Femur (tissue), 1 donor: Measurements from ENCODE around the gene NDUFAF2.
"Not testable (repeated sequence)": the region's sequence is repeated elsewhere in the genome, so short reads cannot be mapped to it uniquely, and the experiment has no call there.

Source experiments
- DNase-seq: peaks from one replicate; pipeline ENCODE4 v3.0.0-alpha.2; 2017

The NDUFAF2 gene, protein sequence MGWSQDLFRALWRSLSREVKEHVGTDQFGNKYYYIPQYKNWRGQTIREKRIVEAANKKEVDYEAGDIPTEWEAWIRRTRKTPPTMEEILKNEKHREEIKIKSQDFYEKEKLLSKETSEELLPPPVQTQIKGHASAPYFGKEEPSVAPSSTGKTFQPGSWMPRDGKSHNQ

DNA sequence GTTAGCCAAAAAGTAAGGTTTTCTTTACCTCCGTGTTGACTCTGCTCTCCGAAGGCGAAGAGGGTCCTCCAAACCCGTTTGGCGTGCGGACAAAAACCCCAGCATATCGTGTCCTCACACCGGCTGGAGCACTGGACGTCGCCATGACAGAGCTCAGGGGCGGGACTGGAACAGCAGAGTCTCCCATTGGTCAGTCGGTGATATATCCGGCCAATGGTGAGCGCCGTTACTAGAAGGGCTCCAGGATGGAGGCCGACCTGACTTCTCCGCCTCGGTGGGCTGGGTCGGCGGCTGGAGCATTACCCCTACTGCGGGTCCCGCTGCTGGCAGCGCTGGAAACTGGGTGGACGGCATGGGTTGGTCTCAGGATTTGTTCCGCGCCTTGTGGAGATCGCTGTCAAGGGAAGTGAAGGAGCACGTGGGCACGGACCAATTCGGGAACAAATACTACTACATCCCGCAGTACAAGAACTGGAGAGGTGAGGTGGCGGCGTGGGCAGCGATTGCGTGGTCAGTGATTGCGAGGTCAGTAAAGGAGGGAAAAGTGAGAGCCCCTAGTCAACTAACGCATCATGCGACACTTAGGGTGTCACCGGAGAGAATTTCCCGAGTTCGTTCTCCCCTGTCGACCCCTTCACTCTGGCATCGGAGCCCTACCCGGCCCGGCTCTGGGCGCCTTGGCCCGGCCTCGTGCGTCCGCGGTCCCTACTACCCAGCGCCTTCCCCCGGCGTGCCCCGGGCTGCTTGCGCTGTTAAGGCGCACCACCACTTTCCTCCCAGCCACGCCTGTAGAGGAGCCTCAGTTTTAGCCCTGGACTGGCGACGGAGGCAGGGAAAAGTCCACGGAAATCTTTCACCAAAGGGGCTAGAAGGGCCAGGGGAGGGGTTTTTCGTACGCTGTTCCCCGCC is at the start of gene NDUFAF2, which contains the start of gene ERCC8:
TSS of gene NDUFAF2 (plus strand) at position 302 of the 909 bp plus-strand sequence. CDS start at position 353, 51 bp downstream.
TSS of gene ERCC8 (minus strand) at position 167 of the 909 bp plus-strand sequence. CDS start at position 105, 62 bp downstream.
- DNase-seq, result peak; percentile 96

DNA sequence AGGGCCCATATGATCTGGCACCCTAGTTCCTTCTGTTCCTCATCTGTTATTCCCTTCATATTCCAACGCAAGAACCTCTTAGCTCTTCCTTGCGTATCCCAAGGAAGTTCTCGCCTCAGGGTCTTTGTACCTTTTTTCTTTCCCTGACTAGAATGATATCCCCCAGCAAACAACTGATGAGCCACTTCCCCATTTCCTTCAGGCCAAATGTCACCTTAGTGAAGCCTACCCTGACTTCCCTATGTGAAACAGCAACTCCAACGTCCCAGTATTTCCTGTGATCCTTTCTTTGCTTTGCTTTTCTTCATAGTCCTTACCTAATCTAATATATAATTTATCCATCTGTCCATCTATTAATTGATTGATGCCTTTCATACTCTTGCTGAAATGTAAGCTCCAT is 48.0 kb upstream of the NDUFAF2 start:
- DNase-seq, result no peak

DNA sequence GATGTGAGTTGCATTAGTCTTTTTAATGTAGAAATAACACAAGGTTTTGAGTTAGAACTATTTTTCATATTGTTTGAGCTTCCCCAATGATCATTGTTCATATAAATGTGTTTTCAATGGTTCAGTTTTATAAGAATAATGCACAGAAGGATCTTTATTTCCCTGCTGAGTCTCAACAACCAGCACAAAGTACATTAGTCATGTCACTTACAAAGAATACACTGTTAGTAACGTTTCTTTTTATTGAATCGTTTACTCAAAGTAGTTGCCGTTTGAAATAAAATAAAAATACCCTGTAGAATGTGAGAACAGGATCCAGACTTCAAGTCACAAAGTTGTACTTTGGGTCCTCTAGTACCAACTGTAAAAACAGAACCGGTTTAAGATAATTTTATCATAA is 41.6 kb upstream of the NDUFAF2 start:
- no peak for DNase-seq

- DNase-seq, result no peak
These were observed 28.4 kb upstream of the NDUFAF2 start for GRCh38 chr5:60916646-60917045.

DNA sequence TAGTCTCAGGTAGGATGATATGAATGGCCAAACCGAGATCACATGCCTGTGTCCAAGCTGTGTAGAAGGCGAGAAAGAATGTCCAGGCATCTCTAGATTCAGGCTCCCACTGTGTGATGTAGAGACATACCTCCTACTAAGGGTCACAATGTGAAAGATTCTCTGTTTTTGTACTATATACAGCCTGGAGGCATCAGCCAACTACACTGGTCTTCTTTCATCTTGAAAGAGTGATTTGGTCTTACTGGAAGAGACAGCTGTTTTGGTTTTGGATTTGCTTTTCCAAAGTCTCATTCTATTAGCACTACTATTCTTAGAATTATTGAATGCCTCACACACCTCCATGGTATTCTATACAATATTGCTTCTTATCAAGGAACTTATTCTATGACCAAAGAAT is 26.5 kb upstream of the NDUFAF2 start:
- no peak for DNase-seq

DNA sequence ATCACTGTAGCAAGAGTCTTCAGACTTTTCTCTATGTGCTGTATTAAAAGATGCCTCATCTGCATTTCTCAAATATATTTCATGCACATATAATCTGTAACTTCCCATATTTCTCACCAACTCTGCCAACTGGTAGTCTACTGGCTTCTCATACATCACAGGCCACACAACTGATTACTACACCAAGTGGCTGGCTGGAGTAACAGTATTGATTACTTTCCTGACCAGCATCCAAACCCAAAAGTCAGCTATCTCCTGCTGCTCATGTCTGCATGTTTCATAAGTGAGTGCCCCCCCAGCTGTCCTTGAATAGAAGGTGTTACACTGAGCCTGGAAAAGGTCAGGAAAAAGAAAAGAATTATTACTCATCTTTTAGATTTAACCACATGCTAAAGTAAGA is 17.6 kb upstream of the NDUFAF2 start:
- no peak for DNase-seq

DNA sequence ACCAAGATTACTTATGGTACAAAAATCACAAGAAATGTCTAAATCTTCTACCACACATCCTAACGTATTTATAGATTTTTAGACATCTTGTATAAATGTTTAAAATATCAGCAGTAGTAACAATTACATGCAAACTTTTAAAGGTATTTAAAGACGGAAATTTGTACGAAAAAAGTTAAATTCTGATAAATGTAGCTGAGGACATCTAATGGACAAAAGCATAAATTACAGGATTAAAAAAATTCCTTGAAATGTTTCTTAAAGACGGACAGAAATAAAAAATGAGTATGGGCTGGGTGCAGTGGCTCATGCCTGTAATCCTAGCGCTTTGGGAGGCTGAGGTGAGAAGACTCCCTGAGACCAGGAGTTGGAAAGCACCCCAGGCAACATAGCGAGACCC is 16.0 kb upstream of the NDUFAF2 start:
- no peak for DNase-seq

GRCh38 chr5:60943624-60944023 is 1.4 kb upstream of the NDUFAF2 start:
- DNase-seq, result no peak

- DNase-seq, result peak; percentile 58
These were observed 795 bp downstream of the NDUFAF2 start for GRCh38 chr5:60945813-60946187.

DNA sequence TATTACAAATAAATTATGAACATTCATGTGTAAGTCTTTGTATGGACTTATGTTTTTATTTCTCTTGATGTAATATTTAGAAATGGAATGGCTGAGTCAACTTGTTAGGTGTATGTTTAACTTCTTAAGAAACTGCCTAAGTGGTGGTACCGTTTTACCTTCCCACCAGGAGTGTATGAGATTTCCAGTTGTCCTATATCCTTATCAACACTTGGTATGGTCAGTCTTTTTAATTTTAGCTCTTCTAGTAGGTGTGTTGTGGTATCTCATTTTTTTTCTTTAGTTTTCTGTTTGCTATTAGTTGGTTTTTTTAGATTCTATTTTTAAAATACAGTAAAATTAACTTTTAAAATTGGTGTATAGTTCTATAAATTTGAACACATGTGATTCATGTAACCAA is 3.7 kb downstream of the NDUFAF2 start:
- DNase-seq, result no peak

GRCh38 chr5:60955239-60955638 is 10.2 kb downstream of the NDUFAF2 start:
- DNase-seq, result no peak

- no peak for DNase-seq
These were observed 13.1 kb downstream of the NDUFAF2 start for GRCh38 chr5:60958088-60958487.

DNA sequence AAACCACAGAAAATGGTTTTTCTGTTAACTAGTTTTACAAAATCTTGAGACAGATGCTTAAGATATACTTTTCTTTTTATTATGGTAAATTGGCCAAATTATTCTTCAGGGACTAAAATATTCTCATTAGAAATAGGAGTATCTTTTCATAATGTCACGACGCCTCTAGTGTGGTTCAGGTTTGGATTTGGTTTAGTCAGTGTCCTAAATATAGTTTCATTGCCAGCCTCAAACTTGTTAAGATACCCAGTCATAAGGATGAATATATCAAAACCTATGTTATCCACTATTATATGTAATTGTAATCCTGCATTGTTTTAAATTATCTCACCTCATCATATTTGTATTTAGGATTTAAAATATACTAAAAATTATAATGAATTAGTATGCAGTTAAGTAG is 13.7 kb downstream of the NDUFAF2 start:
- no peak for DNase-seq

- no peak for DNase-seq
These were observed 14.2 kb downstream of the NDUFAF2 start for GRCh38 chr5:60959156-60959555.

- DNase-seq, result no peak
These were observed 15.6 kb downstream of the NDUFAF2 start for GRCh38 chr5:60960591-60960990.

- DNase-seq, result no peak
These were observed 16.7 kb downstream of the NDUFAF2 start for GRCh38 chr5:60961685-60962084.

DNA sequence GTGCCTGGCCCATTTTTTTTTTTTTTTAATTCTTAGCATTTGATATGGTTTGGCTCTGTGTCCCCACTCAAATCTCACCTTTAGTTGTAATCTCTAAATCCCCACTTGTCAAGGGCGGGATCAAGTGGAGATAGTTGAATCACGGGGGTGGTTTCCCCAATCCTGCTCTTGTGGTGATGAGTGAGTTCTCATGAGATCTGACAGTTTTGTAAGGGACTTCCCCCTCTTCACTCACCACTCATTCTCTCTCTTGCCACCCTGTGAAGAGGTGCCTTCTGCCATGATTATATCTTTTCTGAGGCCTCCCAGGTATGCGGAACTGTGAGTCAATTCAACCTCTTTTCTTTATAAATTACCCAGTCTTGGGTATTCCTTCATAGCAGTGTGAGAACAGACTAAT is 27.2 kb downstream of the NDUFAF2 start:
- DNase-seq, result no peak

GRCh38 chr5:60977956-60978737 is 33.1 kb downstream of the NDUFAF2 start:
- no peak for DNase-seq

DNA sequence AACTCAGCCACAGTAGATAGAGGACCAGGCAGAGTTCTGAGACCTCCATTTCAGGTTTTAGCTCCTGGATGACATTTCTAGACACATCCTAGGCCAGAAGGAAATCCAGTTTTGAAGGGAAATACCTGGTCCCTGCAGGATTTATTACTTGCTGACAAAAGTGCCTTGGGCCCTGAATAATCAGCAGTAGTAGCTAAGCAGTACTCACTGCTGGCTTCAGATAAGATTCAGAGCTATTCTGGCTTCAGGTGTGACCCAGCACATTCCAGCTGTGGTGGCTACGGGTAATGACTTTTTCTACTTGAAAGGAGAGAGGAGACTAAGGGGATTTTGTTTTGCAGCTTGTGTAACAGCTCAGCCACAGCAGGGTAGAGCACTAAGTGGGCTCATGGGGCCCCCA is 34.0 kb downstream of the NDUFAF2 start:
- DNase-seq, result no peak

DNA sequence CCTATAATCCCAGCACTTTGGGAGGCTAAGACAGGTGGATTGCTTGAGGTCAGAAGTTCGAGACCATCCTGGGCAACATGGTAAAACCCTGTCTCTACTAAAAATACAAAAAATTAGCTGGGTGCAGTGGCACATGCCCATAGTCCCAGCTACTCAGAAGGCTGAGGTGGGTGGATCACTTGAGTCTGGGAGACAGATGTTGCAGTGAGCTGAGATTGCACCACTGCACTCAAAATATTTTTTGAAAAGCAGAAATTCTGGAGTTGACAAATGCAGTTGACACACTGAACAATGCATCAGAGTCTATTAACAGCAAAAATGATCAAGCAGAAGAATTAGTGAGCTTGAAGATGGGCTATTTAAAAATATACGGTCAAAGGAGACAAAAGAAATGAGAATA is 35.5 kb downstream of the NDUFAF2 start:
- DNase-seq, result no peak

- DNase-seq, result not testable (repeated sequence)
These were observed 37.1 kb downstream of the NDUFAF2 start for GRCh38 chr5:60982127-60982526.

- DNase-seq, result no peak
These were observed 44.8 kb downstream of the NDUFAF2 start for GRCh38 chr5:60989790-60990189.

DNA sequence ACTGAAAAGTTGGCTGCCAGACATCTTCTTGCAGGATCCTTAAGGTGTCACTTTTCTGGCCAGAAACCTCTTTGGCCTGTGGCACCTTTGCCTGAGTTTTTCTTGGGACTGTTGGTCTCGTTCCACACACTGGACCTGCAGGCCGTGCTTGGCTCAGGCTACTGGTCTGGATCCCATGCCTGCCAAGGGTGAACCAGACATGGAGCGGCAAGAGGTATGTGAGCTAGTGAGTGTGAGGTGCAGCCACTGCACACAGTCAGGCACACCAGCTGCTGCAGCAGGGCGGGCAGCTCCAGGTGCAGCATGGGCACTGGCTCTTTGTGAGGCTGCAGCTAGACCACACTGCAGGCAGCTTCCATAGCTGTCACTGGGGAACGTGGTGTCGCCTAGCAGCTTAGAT is 47.9 kb downstream of the NDUFAF2 start:
- no peak for DNase-seq

- no peak for DNase-seq
These were observed 48.4 kb downstream of the NDUFAF2 start for GRCh38 chr5:60993425-60993824.
